ENCODE results near the gene SLC25A38. TPM values are rescaled to one million over a fixed set of nuclear protein-coding genes. Genes with fewer than 3 reads are reported as not detected.

The SLC25A38 gene
- total RNA-seq, 1 donor from 2014 or later, result 17.4 TPM

GRCh38 chr3:39378088-39378487, 5.1 kb upstream of the SLC25A38 start:
- DNase-seq, result peak; percentile 60

GRCh38 chr3:39378957-39379777, 4.0 kb upstream of the SLC25A38 start:
- no peak for DNase-seq

GRCh38 chr3:39379778-39380155, 3.4 kb upstream of the SLC25A38 start:
- no peak for DNase-seq

GRCh38 chr3:39381432-39381831, 1.7 kb upstream of the SLC25A38 start:
- DNase-seq, result no peak

GRCh38 chr3:39383881-39384664, 903 bp downstream of the SLC25A38 start:
- DNase-seq, result peak; percentile 95

- DNase-seq, result no peak
Measured at GRCh38 chr3:39384665-39385000, 1.5 kb downstream of the SLC25A38 start.

- DNase-seq, result no peak
Measured at GRCh38 chr3:39385456-39386090, 2.4 kb downstream of the SLC25A38 start.

- DNase-seq, result no peak
Measured at GRCh38 chr3:39386318-39386717, 3.1 kb downstream of the SLC25A38 start.

- DNase-seq, result no peak
Measured at GRCh38 chr3:39387411-39387975, 4.3 kb downstream of the SLC25A38 start.

- DNase-seq, result no peak
Measured at GRCh38 chr3:39388153-39388552, 5.0 kb downstream of the SLC25A38 start.

- no peak for DNase-seq
Measured at GRCh38 chr3:39388741-39389248, 5.6 kb downstream of the SLC25A38 start.

GRCh38 chr3:39390181-39390580, 7.0 kb downstream of the SLC25A38 start:
- peak; percentile 46 for DNase-seq

GRCh38 chr3:39396690-39397089, 13.5 kb downstream of the SLC25A38 start:
- no peak for DNase-seq

- DNase-seq, result peak; percentile 28
Measured at GRCh38 chr3:39398700-39399099, 15.5 kb downstream of the SLC25A38 start.

GRCh38 chr3:39401983-39402382, 18.8 kb downstream of the SLC25A38 start:
- no peak for DNase-seq

- DNase-seq, result no peak
Measured at GRCh38 chr3:39404943-39405686, 21.9 kb downstream of the SLC25A38 start.

- DNase-seq, result no peak
Measured at GRCh38 chr3:39405687-39406367, 22.7 kb downstream of the SLC25A38 start.

GRCh38 chr3:39406368-39407258, 23.4 kb downstream of the SLC25A38 start, which contains the start of gene RPSA:
TSS of gene RPSA (plus strand) at chr3:39406720. CDS start at chr3:39407654, 934 bp downstream.
- DNase-seq, result peak; percentile 98

GRCh38 chr3:39407259-39407629, 24.1 kb downstream of the SLC25A38 start:
- peak; percentile 38 for DNase-seq

- no peak for DNase-seq
Measured at GRCh38 chr3:39407773-39408492, 24.8 kb downstream of the SLC25A38 start.

All from dermis blood vessel endothelial cell (primary cell).